T1000 (cell line): ENCODE data around the gene SYDE2.

Experiments
- DNase-seq: peaks from one replicate; lab custom pipeline; 2025; ENCODE audit warnings: mixed read lengths; lab: John Stamatoyannopoulos, UW

Gene SYDE2

GRCh38 chr1:85128316-85128715 lies 72.5 kb downstream of the SYDE2 start:
- no peak for DNase-seq

GRCh38 chr1:85125891-85126290 lies 74.9 kb downstream of the SYDE2 start:
- no peak for DNase-seq

- DNase-seq = no peak
These were observed 76.7 kb downstream of the SYDE2 start for GRCh38 chr1:85124091-85124490.

- DNase-seq = no peak
These were observed 78.6 kb downstream of the SYDE2 start for GRCh38 chr1:85122169-85122568.

GRCh38 chr1:85121744-85122143 lies 79.1 kb downstream of the SYDE2 start:
- DNase-seq = no peak

GRCh38 chr1:85118751-85119150 lies 82.1 kb downstream of the SYDE2 start:
- DNase-seq = no peak

GRCh38 chr1:85116856-85117255 lies 84.0 kb downstream of the SYDE2 start:
- no peak for DNase-seq

GRCh38 chr1:85115933-85116332 lies 84.9 kb downstream of the SYDE2 start:
- DNase-seq = no peak

- DNase-seq = no peak
These were observed 89.1 kb downstream of the SYDE2 start for GRCh38 chr1:85111695-85112094.

- no peak for DNase-seq
These were observed 91.3 kb downstream of the SYDE2 start for GRCh38 chr1:85109475-85109874.
